K562 (cell line): ENCODE measurements around the gene CNBD2. TPM values are rescaled to one million over a fixed set of nuclear protein-coding genes. Genes with fewer than 3 reads are reported as not detected.

ENCODE experiments used
- ATAC-seq: fragments of 200-7000 bp; cut with Tn5 transposase; 3 replicates; pipeline ENCODE4 v1.9.1; 2020; ENCODE audit warnings: moderate library complexity
- BruUV-seq: library from RNA; stranded (reverse); fragments of 400-500 nt; replicated peaks from 2 replicates; lab custom pipeline; 2021; lab: Mats Ljungman, UMichigan
- CTCF ChIA-PET: fragments of 300-600 bp; formaldehyde crosslinking; extraction: SDS; loops from one replicate; lab custom pipeline; 2021; ENCODE audit warnings: low intra/inter-chr PET ratio; lab: Yijun Ruan, JAX
- POLR2A ChIA-PET: fragments of 300-600, 350-650 bp; sonication (Branson Sonifier 250); formaldehyde crosslinking; extraction: SDS; loops from one replicate; lab custom pipeline; 2021; ENCODE audit warnings: antibody characterized with exemption, inconsistent platforms; lab: Yijun Ruan, JAX
- DNase-seq, 4 experiments: peaks; one replicate each; pipeline versions ENCODE4 v3.0.0 to v3.0.0-alpha.2; 2011 to 2018; ENCODE audit warnings: low spot score in 3 of 4, mixed read lengths in 3 of 4; ENCODE audit errors: extremely low read depth in 1 of 4
- FAIRE-seq: peaks from 2 replicates; lab custom pipeline; 2011; peaks lifted over from hg19 to GRCh38; lab: Jason Lieb, UNC
- H2AFZ ChIP-seq: 2 replicates; pipeline ENCODE4 v1.6.0; 2011; ENCODE audit warnings: low read depth, low read length, control low read depth, inconsistent platforms
- H3K27ac ChIP-seq: fragments of 200-600 bp; 3 replicates; pipeline ENCODE4 v1.8.0; 2011; ENCODE audit warnings: low read depth, mild to moderate bottlenecking, control low read depth, inconsistent platforms, low read length, moderate library complexity, mixed read lengths; ENCODE audit errors: extremely low read depth
- H3K27me3 ChIP-seq, 2 experiments: fragments of 300-600 bp in 1 of 2; 2 replicates in 1 of 2; 3 replicates in 1 of 2; pipeline versions ENCODE4 v1.6.0 to v1.8.0; 2011; ENCODE audit warnings: inconsistent platforms in 2 of 2, low read length in 2 of 2, mild to moderate bottlenecking in 1 of 2, mixed read lengths in 1 of 2, moderate library complexity in 1 of 2; ENCODE audit not compliant: control insufficient read depth in 2 of 2, insufficient read depth in 2 of 2
- H3K36me3 ChIP-seq: fragments of 300-600 bp; 3 replicates; pipeline ENCODE4 v1.8.0; 2011; ENCODE audit warnings: mild to moderate bottlenecking, low read length, inconsistent platforms; ENCODE audit not compliant: control insufficient read depth, insufficient read depth
- H3K4me1 ChIP-seq, 2 experiments: fragments of 200-600 bp in 1 of 2; replicated peaks in 1 of 2; 2 replicates in 1 of 2; 3 replicates in 1 of 2; pipeline versions ENCODE4 v1.5.1 to v1.8.0; 2011; ENCODE audit warnings: inconsistent platforms in 2 of 2, low read length in 2 of 2, mild to moderate bottlenecking in 1 of 2, mixed read lengths in 1 of 2, moderate library complexity in 1 of 2; ENCODE audit not compliant: control insufficient read depth in 2 of 2, insufficient read depth in 2 of 2
- H3K4me2 ChIP-seq: 2 replicates; pipeline ENCODE4 v1.6.1; 2011; ENCODE audit warnings: low read length, control low read depth, inconsistent platforms, mixed read lengths; ENCODE audit not compliant: insufficient read depth
- H3K4me3 ChIP-seq: fragments of 200-600 bp; sonication (generic), shearing (Covaris generic); 2 replicates; pipeline ENCODE4 v1.5.1; 2016; ENCODE audit warnings: control low read depth, inconsistent platforms
- H3K79me2 ChIP-seq: fragments of 200-600 bp; 3 replicates; pipeline ENCODE4 v1.8.0; 2011; ENCODE audit warnings: low read length, inconsistent platforms; ENCODE audit not compliant: control insufficient read depth, insufficient read depth
- H3K9ac ChIP-seq, 2 experiments: 2 replicates each; pipeline versions ENCODE4 v1.6.0 to v1.6.1; 2011; ENCODE audit warnings: low read depth in 2 of 2, low read length in 2 of 2, control low read depth in 1 of 2, inconsistent platforms in 1 of 2, mild to moderate bottlenecking in 1 of 2, mixed read lengths in 1 of 2; ENCODE audit not compliant: insufficient read depth in 1 of 2
- H3K9me1 ChIP-seq: one replicate; pipeline ENCODE4 v1.6.0; 2011; ENCODE audit warnings: inconsistent platforms, mild to moderate bottlenecking, low read length, moderate library complexity; ENCODE audit not compliant: control insufficient read depth, insufficient read depth
- H3K9me3 ChIP-seq: replicated peaks from 2 replicates; pipeline ENCODE4 v1.5.1; 2011; ENCODE audit warnings: low read depth, low read length, inconsistent platforms; ENCODE audit not compliant: control insufficient read depth, insufficient read depth
- H4K20me1 ChIP-seq: replicated peaks from 2 replicates; pipeline ENCODE4 v1.6.1; 2011; ENCODE audit warnings: low read length, inconsistent platforms, mixed read lengths; ENCODE audit not compliant: control insufficient read depth, insufficient read depth
- ARID2 ChIP-seq: fragments of 450-650 bp; IDR thresholded peaks from 2 replicates; pipeline ENCODE4 v1.6.1; 2017; ENCODE audit warnings: antibody characterized with exemption, mild to moderate bottlenecking
- ATF3 ChIP-seq, 2 experiments: fragments of 450-650 bp in 1 of 2; sonication (generic) in 1 of 2; formaldehyde crosslinking in 1 of 2; IDR thresholded peaks in 1 of 2; conservative IDR thresholded peaks in 1 of 2; 2 replicates each; pipeline versions ENCODE4 v1.6.1 to v1.8.1; 2016 to 2023; ENCODE audit warnings: mild to moderate bottlenecking in 2 of 2, moderate library complexity in 2 of 2, inconsistent platforms in 1 of 2, missing genetic modification reagents in 1 of 2
- BHLHE40 ChIP-seq: IDR thresholded peaks from 2 replicates; pipeline ENCODE4 v1.6.1; 2011; ENCODE audit warnings: low read length, improper control_type of control experiment
- CBX3 ChIP-seq, 2 experiments: IDR thresholded peaks; 1 replicate in 1 of 2; 2 replicates in 1 of 2; pipeline ENCODE4 v1.6.1; 2012; ENCODE audit warnings: inconsistent platforms in 2 of 2, low read length in 2 of 2, borderline replicate concordance in 1 of 2, control low read depth in 1 of 2
- CHD1 ChIP-seq: fragments of 200-600 bp; sonication (generic); IDR thresholded peaks from one replicate; pipeline ENCODE4 v1.6.1; 2012; ENCODE audit warnings: mild to moderate bottlenecking, moderate library complexity, low read length, inconsistent platforms
- GATA2 ChIP-seq: sonication (generic); formaldehyde crosslinking; IDR thresholded peaks from 2 replicates; pipeline ENCODE4 v1.4.0; 2020; ENCODE audit warnings: mild to moderate bottlenecking, missing genetic modification reagents
- MAZ ChIP-seq, 2 experiments: fragments of 450-650 bp in 1 of 2; sonication (generic) in 1 of 2; formaldehyde crosslinking; IDR thresholded peaks in 1 of 2; conservative IDR thresholded peaks in 1 of 2; 2 replicates each; pipeline versions ENCODE4 v1.4.0 to v1.5.0; 2020; ENCODE audit warnings: mild to moderate bottlenecking in 1 of 2, missing genetic modification reagents in 1 of 2
- POLR2AphosphoS5 ChIP-seq: IDR thresholded peaks from 2 replicates; pipeline ENCODE4 v1.6.1; 2011; ENCODE audit warnings: mild to moderate bottlenecking, low read depth, low read length, moderate library complexity; ENCODE audit not compliant: control insufficient read depth, insufficient read depth
- RBM22 ChIP-seq: fragments of 200-400 bp; formaldehyde crosslinking; IDR thresholded peaks from 2 replicates; pipeline ENCODE4 v1.6.1; 2018; ENCODE audit warnings: low read length, low read depth; ENCODE audit not compliant: poor library complexity, severe bottlenecking
- RCOR1 ChIP-seq, 2 experiments: IDR thresholded peaks; 2 replicates each; pipeline ENCODE4 v1.6.1; 2012; ENCODE audit warnings: low read depth in 2 of 2, low read length in 2 of 2, borderline replicate concordance in 1 of 2, improper control_type of control experiment in 1 of 2
- ZNF717 ChIP-seq: fragments of 250-450 bp; sonication (Bioruptor Pico); IDR thresholded peaks from 2 replicates; pipeline ENCODE4 v1.5.0; 2021
- WGBS: fragments of 100-300 bp; shearing (Covaris generic); methylation state at CpG from one replicate; pipeline ENCODE4 v1.1.6; 2016; ENCODE audit warnings: low coverage, mixed read lengths; ENCODE audit not compliant: insufficient coverage; ENCODE audit errors: missing lambda C conversion rate; 5-methylcytosine and 5-hydroxymethylcytosine counted together
- in situ Hi-C: fragments of 300-500 bp; cut with MboI; formaldehyde crosslinking; loops from 4 replicates; pipeline ENCODE4 v1.15.0; 2018; ENCODE audit warnings: inconsistent platforms, mixed read lengths
- intact Hi-C: fragments of 100-400 bp; cut with micrococcal nuclease; formaldehyde crosslinking; loops from 2 replicates; pipeline ENCODE4 v1.14.2; 2022
- polyA plus RNA-seq, 8 experiments: library from polyadenylated mRNA; depleted of rRNA in 4 of 8; stranded (reverse) in 5 of 8; unstranded in 3 of 8; fragments of >200 nt; fragmentation: Nextera tagmentation in 2 of 8; fragmentation: Illumina TruSeq in 1 of 8; extraction: Ambion mirVana in 2 of 8; extraction: Trizol in 1 of 8; gene quantifications; 2 replicates each; pipeline versions ENCODE4 v1.2.1 to v1.2.3, GENCODE V29; 2011 to 2014; ENCODE audit warnings: inconsistent platforms in 1 of 8, missing spikeins in 1 of 8
- total RNA-seq, 7 experiments: library from RNA; depleted of rRNA in 6 of 7; stranded (reverse); fragments of >200 nt in 6 of 7; fragmentation: Illumina TruSeq in 2 of 7; extraction: Trizol in 2 of 7; gene quantifications; 2 replicates each; pipeline versions ENCODE4 v1.2.1 to v1.2.3, GENCODE V29; 2011 to 2021; ENCODE audit warnings: low replicate concordance in 1 of 7
- TF ChIP-seq, protein P1 (sequence below): fragments of 250-450 bp; sonication (Bioruptor Pico); IDR thresholded peaks from 2 replicates; pipeline ENCODE4 v1.8.0; 2021; ENCODE audit warnings: mild to moderate bottlenecking, moderate library complexity
- TF ChIP-seq, protein P2 (sequence below): fragments of 250-450 bp; sonication (Bioruptor Pico); IDR thresholded peaks from 2 replicates; pipeline ENCODE4 v1.4.0; 2020; ENCODE audit warnings: borderline replicate concordance
- TF ChIP-seq, protein P3 (sequence below): fragments of 250-450 bp; sonication (Bioruptor Pico); IDR thresholded peaks from 2 replicates; pipeline ENCODE4 v1.6.1; 2021; ENCODE audit warnings: mild to moderate bottlenecking

The CNBD2 gene
- total and polyA plus RNA-seq, 9 of the 15 experiments (the other 6 are each of a cell fraction or from before 2014, with no cell fraction given) = 3.2 to 17.5 (median 5.3) TPM

DNA sequence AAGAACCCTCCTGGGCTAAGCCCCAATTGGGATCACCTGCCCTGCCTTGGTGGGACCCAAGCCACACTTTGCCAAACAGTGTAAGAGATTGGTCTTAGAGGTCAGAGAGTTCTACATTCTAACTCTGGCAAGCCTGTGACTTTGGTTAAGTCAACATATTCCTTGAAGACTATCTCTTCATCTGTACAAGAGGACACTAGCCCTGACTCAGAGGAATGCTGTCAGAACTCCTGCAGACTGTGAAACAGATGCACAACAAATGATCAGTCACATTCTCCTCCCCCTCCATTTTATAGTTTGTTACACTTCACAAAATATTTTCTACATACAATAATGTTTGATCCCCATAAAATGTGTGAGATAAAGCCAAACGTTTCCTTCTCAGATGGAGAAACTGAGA, 94.4 kb downstream of the CNBD2 start (continued):
- TF ChIP-seq, protein P1, sequence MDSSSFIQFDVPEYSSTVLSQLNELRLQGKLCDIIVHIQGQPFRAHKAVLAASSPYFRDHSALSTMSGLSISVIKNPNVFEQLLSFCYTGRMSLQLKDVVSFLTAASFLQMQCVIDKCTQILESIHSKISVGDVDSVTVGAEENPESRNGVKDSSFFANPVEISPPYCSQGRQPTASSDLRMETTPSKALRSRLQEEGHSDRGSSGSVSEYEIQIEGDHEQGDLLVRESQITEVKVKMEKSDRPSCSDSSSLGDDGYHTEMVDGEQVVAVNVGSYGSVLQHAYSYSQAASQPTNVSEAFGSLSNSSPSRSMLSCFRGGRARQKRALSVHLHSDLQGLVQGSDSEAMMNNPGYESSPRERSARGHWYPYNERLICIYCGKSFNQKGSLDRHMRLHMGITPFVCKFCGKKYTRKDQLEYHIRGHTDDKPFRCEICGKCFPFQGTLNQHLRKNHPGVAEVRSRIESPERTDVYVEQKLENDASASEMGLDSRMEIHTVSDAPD = no peak
- TF ChIP-seq ATF3 (IDR thresholded peaks at IDR 0.05) = 0 out of 2 replicates have a peak, but pooled peaks have one; percentile 12
- no peak for TF ChIP-seq ATF3 (CRISPR knock-in tag; conservative IDR thresholded peaks at IDR 0.05)
- TF ChIP-seq RBM22 = no peak
- peak in 1 of 2 experiments; percentile 49; a peak in 1 of 4 replicates for TF ChIP-seq RCOR1 (IDR thresholded peaks at IDR 0.05; ENCODE audit: borderline replicate concordance in 1 of 2, low read depth in 2 of 2, low read length in 2 of 2)

- peak overlapping the region; percentile 98 for H2AFZ ChIP-seq
- peaks cover 15 to 20% of the 10 kb centered on the region in 2 experiments for H3K4me1 ChIP-seq
- no peaks in the 10 kb centered on the region for H3K27me3 ChIP-seq
- no peaks in the 10 kb centered on the region for H3K79me2 ChIP-seq
- CTCF ChIA-PET = no interaction called here
- no peak overlapping the region for H3K27ac ChIP-seq
- no TSS peak for BruUV-seq
- WGBS = 26% methylated on average over 19 of the region's 26 CpGs
- ATAC-seq (no peak), FAIRE-seq (no peak), DNase-seq (no peak)
- H3K4me3 ChIP-seq = peak overlapping the region; percentile 49
- no peaks in the 10 kb centered on the region for H4K20me1 ChIP-seq
- POLR2A ChIA-PET = interaction anchor here (0.7 to 2.2 kb wide), 8 partner anchors 12 to 109 kb away, joined by 3 to 12 read pairs (median 4); no protein-coding TSS in a partner anchor
- H3K9me3 ChIP-seq = no peaks in the 10 kb centered on the region
- intact Hi-C loops = no loop called here
- peak overlapping the region; percentile 41 to 91; a peak in 3 of 4 replicates for H3K9ac ChIP-seq
- no peaks in the 10 kb centered on the region for H3K36me3 ChIP-seq
- in situ Hi-C loops = no loop called here
- H3K9me1 ChIP-seq = no peaks in the 10 kb centered on the region
- peak overlapping the region; percentile 86 for H3K4me2 ChIP-seq
- no peak for TF ChIP-seq ZNF717 (CRISPR knock-in tag)
- TF ChIP-seq MAZ (CRISPR knock-in tag; conservative IDR thresholded peaks at IDR 0.05 in 1 of 2, IDR thresholded peaks at IDR 0.05 in 1 of 2) = 0 out of 4 replicates have a peak, but pooled peaks of 1 of the 2 experiments have one; percentile 11
- TF ChIP-seq CHD1 = no peak
- TF ChIP-seq, protein P2, sequence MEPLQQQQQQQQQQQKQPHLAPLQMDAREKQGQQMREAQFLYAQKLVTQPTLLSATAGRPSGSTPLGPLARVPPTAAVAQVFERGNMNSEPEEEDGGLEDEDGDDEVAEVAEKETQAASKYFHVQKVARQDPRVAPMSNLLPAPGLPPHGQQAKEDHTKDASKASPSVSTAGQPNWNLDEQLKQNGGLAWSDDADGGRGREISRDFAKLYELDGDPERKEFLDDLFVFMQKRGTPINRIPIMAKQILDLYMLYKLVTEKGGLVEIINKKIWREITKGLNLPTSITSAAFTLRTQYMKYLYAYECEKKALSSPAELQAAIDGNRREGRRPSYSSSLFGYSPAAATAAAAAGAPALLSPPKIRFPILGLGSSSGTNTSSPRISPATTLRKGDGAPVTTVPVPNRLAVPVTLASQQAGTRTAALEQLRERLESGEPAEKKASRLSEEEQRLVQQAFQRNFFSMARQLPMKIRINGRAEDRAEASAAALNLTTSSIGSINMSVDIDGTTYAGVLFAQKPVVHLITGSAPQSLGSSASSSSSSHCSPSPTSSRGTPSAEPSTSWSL (CRISPR knock-in tag) = no peak
- TF ChIP-seq ARID2 = no peak
- TF ChIP-seq, protein P3, sequence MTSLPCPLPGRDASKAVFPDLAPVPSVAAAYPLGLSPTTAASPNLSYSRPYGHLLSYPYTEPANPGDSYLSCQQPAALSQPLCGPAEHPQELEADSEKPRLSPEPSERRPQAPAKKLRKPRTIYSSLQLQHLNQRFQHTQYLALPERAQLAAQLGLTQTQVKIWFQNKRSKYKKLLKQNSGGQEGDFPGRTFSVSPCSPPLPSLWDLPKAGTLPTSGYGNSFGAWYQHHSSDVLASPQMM (CRISPR knock-in tag) = no peak
- no peak for TF ChIP-seq CBX3 (IDR thresholded peaks at IDR 0.05; ENCODE audit: borderline replicate concordance in 1 of 2, low read length in 2 of 2)
- TF ChIP-seq POLR2AphosphoS5 = no peak
- no peak for TF ChIP-seq BHLHE40
- TF ChIP-seq GATA2 (CRISPR knock-in tag) = no peak
These were observed 95.7 kb downstream of the CNBD2 start for GRCh38 chr20:36063916-36064657.
